ENCODE measurements around the gene GIT2.

- TF ChIP-seq, protein P1, sequence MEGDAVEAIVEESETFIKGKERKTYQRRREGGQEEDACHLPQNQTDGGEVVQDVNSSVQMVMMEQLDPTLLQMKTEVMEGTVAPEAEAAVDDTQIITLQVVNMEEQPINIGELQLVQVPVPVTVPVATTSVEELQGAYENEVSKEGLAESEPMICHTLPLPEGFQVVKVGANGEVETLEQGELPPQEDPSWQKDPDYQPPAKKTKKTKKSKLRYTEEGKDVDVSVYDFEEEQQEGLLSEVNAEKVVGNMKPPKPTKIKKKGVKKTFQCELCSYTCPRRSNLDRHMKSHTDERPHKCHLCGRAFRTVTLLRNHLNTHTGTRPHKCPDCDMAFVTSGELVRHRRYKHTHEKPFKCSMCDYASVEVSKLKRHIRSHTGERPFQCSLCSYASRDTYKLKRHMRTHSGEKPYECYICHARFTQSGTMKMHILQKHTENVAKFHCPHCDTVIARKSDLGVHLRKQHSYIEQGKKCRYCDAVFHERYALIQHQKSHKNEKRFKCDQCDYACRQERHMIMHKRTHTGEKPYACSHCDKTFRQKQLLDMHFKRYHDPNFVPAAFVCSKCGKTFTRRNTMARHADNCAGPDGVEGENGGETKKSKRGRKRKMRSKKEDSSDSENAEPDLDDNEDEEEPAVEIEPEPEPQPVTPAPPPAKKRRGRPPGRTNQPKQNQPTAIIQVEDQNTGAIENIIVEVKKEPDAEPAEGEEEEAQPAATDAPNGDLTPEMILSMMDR (IDR thresholded peaks at IDR 0.05): no peak
- no peak for TF ChIP-seq POLR2A (IDR thresholded peaks at IDR 0.05; ENCODE audit: low read depth)
Observed at GRCh38 chr12:110024051-110024450, 27.9 kb upstream of the GIT2 start.

Measured in esophagus muscularis mucosa (tissue), 3 donors.